GM23338 (cell line): ENCODE measurements around the gene COL4A5. TPM values are rescaled to one million over a fixed set of nuclear protein-coding genes. Genes with fewer than 3 reads are reported as not detected.

Experiments used
- CREB1 ChIP-seq: fragments of 250-450 bp; sonication (Bioruptor Pico); IDR thresholded peaks from 2 replicates; pipeline ENCODE4 v1.5.0; 2020; ENCODE audit warnings: low read depth, mild to moderate bottlenecking, moderate library complexity
- NANOG ChIP-seq: IDR thresholded peaks from 2 replicates; pipeline ENCODE4 v1.6.1; 2016; ENCODE audit warnings: antibody characterized with exemption, borderline replicate concordance
- POLR2AphosphoS5 ChIP-seq: IDR thresholded peaks from 2 replicates; pipeline ENCODE4 v1.6.1; 2016; ENCODE audit warnings: antibody characterized with exemption, low read depth
- STAT1 ChIP-seq: IDR thresholded peaks from one replicate; pipeline ENCODE4 v1.6.1; 2016; ENCODE audit warnings: antibody characterized with exemption; ENCODE audit not compliant: unreplicated experiment
- ZNF331 ChIP-seq: fragments of 250-450 bp; sonication (Bioruptor Pico); IDR thresholded peaks from 2 replicates; pipeline ENCODE4 v1.5.0; 2020; ENCODE audit warnings: low read depth, mild to moderate bottlenecking, moderate library complexity
- polyA plus RNA-seq: library from polyadenylated mRNA; unstranded; fragments of >200 nt; fragmentation: Nextera tagmentation; extraction: Ambion mirVana; gene quantifications from 2 replicates; pipeline ENCODE4 v1.2.1, GENCODE V29; 2016
- total RNA-seq: library from RNA; depleted of rRNA; stranded (reverse); fragments of >200 nt; shearing (Covaris generic); gene quantifications from 2 replicates; pipeline ENCODE4 v1.2.3, GENCODE V29; 2014
- TF ChIP-seq, protein P1 (sequence below): IDR thresholded peaks from one replicate; pipeline ENCODE4 v1.6.1; 2018; ENCODE audit warnings: antibody characterized with exemption; ENCODE audit not compliant: unreplicated experiment
- TF ChIP-seq, protein P2 (sequence below): fragments of 250-450 bp; sonication (Bioruptor Pico); IDR thresholded peaks from 2 replicates; pipeline ENCODE4 v1.5.0; 2020; ENCODE audit warnings: mild to moderate bottlenecking, moderate library complexity

The COL4A5 gene
- total and polyA plus RNA-seq, 2 experiments from 2014 or later, result 15.5 to 48.1 TPM

DNA sequence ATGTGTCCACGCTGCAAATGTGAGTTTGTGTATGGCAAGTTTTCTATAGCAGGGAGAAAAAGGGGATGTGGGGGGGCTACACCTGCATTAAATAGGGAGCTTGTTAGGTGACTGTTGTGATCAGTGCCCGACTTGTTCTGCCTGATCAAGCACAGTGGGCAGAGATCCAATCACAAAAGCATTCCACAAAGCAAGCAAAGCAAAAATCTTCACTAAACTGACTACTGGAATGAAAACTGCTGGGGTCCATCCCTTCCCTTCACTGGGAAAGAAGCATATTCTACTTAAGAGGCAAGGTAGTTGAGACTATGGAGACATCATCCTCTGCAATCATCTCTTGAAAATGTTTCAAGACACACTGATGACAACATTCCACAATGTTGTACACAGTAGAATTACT is 291.5 kb downstream of the COL4A5 start (continued):
- TF ChIP-seq, protein P1, sequence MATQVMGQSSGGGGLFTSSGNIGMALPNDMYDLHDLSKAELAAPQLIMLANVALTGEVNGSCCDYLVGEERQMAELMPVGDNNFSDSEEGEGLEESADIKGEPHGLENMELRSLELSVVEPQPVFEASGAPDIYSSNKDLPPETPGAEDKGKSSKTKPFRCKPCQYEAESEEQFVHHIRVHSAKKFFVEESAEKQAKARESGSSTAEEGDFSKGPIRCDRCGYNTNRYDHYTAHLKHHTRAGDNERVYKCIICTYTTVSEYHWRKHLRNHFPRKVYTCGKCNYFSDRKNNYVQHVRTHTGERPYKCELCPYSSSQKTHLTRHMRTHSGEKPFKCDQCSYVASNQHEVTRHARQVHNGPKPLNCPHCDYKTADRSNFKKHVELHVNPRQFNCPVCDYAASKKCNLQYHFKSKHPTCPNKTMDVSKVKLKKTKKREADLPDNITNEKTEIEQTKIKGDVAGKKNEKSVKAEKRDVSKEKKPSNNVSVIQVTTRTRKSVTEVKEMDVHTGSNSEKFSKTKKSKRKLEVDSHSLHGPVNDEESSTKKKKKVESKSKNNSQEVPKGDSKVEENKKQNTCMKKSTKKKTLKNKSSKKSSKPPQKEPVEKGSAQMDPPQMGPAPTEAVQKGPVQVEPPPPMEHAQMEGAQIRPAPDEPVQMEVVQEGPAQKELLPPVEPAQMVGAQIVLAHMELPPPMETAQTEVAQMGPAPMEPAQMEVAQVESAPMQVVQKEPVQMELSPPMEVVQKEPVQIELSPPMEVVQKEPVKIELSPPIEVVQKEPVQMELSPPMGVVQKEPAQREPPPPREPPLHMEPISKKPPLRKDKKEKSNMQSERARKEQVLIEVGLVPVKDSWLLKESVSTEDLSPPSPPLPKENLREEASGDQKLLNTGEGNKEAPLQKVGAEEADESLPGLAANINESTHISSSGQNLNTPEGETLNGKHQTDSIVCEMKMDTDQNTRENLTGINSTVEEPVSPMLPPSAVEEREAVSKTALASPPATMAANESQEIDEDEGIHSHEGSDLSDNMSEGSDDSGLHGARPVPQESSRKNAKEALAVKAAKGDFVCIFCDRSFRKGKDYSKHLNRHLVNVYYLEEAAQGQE, result no peak
- TF ChIP-seq CREB1 (CRISPR knock-in tag), result no peak
- TF ChIP-seq STAT1, result no peak
- TF ChIP-seq, protein P2, sequence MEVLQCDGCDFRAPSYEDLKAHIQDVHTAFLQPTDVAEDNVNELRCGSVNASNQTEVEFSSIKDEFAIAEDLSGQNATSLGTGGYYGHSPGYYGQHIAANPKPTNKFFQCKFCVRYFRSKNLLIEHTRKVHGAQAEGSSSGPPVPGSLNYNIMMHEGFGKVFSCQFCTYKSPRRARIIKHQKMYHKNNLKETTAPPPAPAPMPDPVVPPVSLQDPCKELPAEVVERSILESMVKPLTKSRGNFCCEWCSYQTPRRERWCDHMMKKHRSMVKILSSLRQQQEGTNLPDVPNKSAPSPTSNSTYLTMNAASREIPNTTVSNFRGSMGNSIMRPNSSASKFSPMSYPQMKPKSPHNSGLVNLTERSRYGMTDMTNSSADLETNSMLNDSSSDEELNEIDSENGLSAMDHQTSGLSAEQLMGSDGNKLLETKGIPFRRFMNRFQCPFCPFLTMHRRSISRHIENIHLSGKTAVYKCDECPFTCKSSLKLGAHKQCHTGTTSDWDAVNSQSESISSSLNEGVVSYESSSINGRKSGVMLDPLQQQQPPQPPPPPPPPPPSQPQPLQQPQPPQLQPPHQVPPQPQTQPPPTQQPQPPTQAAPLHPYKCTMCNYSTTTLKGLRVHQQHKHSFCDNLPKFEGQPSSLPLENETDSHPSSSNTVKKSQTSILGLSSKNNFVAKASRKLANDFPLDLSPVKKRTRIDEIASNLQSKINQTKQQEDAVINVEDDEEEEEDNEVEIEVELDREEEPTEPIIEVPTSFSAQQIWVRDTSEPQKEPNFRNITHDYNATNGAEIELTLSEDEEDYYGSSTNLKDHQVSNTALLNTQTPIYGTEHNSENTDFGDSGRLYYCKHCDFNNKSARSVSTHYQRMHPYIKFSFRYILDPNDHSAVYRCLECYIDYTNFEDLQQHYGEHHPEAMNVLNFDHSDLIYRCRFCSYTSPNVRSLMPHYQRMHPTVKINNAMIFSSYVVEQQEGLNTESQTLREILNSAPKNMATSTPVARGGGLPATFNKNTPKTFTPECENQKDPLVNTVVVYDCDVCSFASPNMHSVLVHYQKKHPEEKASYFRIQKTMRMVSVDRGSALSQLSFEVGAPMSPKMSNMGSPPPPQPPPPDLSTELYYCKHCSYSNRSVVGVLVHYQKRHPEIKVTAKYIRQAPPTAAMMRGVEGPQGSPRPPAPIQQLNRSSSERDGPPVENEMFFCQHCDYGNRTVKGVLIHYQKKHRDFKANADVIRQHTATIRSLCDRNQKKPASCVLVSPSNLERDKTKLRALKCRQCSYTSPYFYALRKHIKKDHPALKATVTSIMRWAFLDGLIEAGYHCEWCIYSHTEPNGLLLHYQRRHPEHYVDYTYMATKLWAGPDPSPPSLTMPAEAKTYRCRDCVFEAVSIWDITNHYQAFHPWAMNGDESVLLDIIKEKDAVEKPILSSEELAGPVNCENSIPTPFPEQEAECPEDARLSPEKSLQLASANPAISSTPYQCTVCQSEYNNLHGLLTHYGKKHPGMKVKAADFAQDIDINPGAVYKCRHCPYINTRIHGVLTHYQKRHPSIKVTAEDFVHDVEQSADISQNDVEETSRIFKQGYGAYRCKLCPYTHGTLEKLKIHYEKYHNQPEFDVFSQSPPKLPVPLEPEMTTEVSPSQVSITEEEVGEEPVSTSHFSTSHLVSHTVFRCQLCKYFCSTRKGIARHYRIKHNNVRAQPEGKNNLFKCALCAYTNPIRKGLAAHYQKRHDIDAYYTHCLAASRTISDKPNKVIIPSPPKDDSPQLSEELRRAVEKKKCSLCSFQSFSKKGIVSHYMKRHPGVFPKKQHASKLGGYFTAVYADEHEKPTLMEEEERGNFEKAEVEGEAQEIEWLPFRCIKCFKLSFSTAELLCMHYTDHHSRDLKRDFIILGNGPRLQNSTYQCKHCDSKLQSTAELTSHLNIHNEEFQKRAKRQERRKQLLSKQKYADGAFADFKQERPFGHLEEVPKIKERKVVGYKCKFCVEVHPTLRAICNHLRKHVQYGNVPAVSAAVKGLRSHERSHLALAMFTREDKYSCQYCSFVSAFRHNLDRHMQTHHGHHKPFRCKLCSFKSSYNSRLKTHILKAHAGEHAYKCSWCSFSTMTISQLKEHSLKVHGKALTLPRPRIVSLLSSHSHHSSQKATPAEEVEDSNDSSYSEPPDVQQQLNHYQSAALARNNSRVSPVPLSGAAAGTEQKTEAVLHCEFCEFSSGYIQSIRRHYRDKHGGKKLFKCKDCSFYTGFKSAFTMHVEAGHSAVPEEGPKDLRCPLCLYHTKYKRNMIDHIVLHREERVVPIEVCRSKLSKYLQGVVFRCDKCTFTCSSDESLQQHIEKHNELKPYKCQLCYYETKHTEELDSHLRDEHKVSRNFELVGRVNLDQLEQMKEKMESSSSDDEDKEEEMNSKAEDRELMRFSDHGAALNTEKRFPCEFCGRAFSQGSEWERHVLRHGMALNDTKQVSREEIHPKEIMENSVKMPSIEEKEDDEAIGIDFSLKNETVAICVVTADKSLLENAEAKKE (CRISPR knock-in tag), result no peak
- no peak for TF ChIP-seq POLR2AphosphoS5
- no peak for TF ChIP-seq NANOG
- no peak for TF ChIP-seq ZNF331 (CRISPR knock-in tag)
